Measurements from ENCODE around the gene CKAP4.

- no peak for TF ChIP-seq CTCF (conservative IDR thresholded peaks at IDR 0.05)
- TF ChIP-seq ZFX (IDR thresholded peaks at IDR 0.05): no peak
Observed at GRCh38 chr12:106271575-106272505, 24.0 kb upstream of the CKAP4 start.

Measured in C4-2B (cell line).